GM12878 (cell line): ENCODE measurements around the gene SLC39A5. TPM values are rescaled to one million over a fixed set of nuclear protein-coding genes. Genes with fewer than 3 reads are reported as not detected.

ENCODE experiments used
- MEF2B ChIP-seq: fragments of 450-650 bp; IDR thresholded peaks from 2 replicates; pipeline ENCODE4 v1.6.1; 2018; ENCODE audit warnings: mild to moderate bottlenecking, moderate library complexity; ENCODE audit not compliant: partially characterized antibody, poor library complexity, severe bottlenecking
- ZBTB40 ChIP-seq: fragments of 450-650 bp; IDR thresholded peaks from 2 replicates; pipeline ENCODE4 v1.6.1; 2016; ENCODE audit warnings: mild to moderate bottlenecking, moderate library complexity, borderline replicate concordance
- ZNF24 ChIP-seq: fragments of 450-650 bp; IDR thresholded peaks from 2 replicates; pipeline ENCODE4 v1.6.1; 2017; ENCODE audit warnings: antibody characterized with exemption, mild to moderate bottlenecking
- ZNF592 ChIP-seq: fragments of 450-650 bp; IDR thresholded peaks from 2 replicates; pipeline ENCODE4 v1.6.1; 2017; ENCODE audit warnings: mild to moderate bottlenecking, moderate library complexity
- polyA plus RNA-seq, 11 experiments: library from polyadenylated mRNA; depleted of rRNA in 4 of 11; unstranded in 6 of 11; stranded (reverse) in 5 of 11; fragments of >200 nt; fragmentation: Nextera tagmentation in 4 of 11; fragmentation: Illumina TruSeq in 1 of 11; extraction: Ambion mirVana in 4 of 11; extraction: Trizol in 1 of 11; gene quantifications; 1 replicate in 1 of 11; 2 replicates in 10 of 11; pipeline versions ENCODE4 v1.2.1 to v1.2.3, GENCODE V29; 2011 to 2016; ENCODE audit warnings: inconsistent platforms in 2 of 11, missing spikeins in 2 of 11, low read depth in 1 of 11
- total RNA-seq, 4 experiments: library from RNA; depleted of rRNA in 3 of 4; stranded (reverse); fragments of >200 nt in 3 of 4; fragmentation: Illumina TruSeq in 1 of 4; extraction: Trizol in 1 of 4; gene quantifications; 2 replicates each; pipeline versions ENCODE4 v1.2.1 to v1.2.3, GENCODE V29; 2013 to 2021
- TF ChIP-seq, protein P1 (sequence below), 3 experiments: IDR thresholded peaks in 2 of 3; conservative IDR thresholded peaks in 1 of 3; 2 replicates each; pipeline ENCODE4 v1.5.1; 2011; ENCODE audit warnings: low read depth in 3 of 3, low read length in 3 of 3, mild to moderate bottlenecking in 3 of 3, control low read depth in 2 of 3, moderate library complexity in 2 of 3, inconsistent platforms in 1 of 3, mixed read lengths in 1 of 3; ENCODE audit not compliant: control insufficient read depth in 2 of 3, insufficient read depth in 1 of 3; ENCODE audit errors: extremely low read depth in 1 of 3

SLC39A5 gene
- total and polyA plus RNA-seq, 10 of the 15 experiments (the other 5 are each of a cell fraction or from before 2014, with no cell fraction given) = 0.15 to 0.56 (median 0.15) TPM; not detected in 7

GRCh38 chr12:56224102-56224701, 5.6 kb upstream of the SLC39A5 start, which contains the start of gene NABP2 (continued):
- TF ChIP-seq ZNF592 (peak; percentile 69), MEF2B (no peak), ZBTB40 (peak; percentile 89), ZNF24 (no peak)
- TF ChIP-seq, protein P1, sequence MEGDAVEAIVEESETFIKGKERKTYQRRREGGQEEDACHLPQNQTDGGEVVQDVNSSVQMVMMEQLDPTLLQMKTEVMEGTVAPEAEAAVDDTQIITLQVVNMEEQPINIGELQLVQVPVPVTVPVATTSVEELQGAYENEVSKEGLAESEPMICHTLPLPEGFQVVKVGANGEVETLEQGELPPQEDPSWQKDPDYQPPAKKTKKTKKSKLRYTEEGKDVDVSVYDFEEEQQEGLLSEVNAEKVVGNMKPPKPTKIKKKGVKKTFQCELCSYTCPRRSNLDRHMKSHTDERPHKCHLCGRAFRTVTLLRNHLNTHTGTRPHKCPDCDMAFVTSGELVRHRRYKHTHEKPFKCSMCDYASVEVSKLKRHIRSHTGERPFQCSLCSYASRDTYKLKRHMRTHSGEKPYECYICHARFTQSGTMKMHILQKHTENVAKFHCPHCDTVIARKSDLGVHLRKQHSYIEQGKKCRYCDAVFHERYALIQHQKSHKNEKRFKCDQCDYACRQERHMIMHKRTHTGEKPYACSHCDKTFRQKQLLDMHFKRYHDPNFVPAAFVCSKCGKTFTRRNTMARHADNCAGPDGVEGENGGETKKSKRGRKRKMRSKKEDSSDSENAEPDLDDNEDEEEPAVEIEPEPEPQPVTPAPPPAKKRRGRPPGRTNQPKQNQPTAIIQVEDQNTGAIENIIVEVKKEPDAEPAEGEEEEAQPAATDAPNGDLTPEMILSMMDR (IDR thresholded peaks at IDR 0.05 in 2 of 3, conservative IDR thresholded peaks at IDR 0.05 in 1 of 3; ENCODE audit: control insufficient read depth in 2 of 3, extremely low read depth in 1 of 3, insufficient read depth in 1 of 3, low read depth in 3 of 3, low read length in 3 of 3) = peak; percentile 65 to 86 (median 85)
